ENCODE results near the gene ASGR2. TPM values are rescaled to one million over a fixed set of nuclear protein-coding genes. Genes with fewer than 3 reads are reported as not detected.
"Not testable (repeated sequence)": the region's sequence is repeated elsewhere in the genome, so short reads cannot be mapped to it uniquely, and the experiment has no call there.

ASGR2 gene
- polyA plus RNA-seq, 3 donors = 53.3 to 148 (median 78.3) TPM

DNA sequence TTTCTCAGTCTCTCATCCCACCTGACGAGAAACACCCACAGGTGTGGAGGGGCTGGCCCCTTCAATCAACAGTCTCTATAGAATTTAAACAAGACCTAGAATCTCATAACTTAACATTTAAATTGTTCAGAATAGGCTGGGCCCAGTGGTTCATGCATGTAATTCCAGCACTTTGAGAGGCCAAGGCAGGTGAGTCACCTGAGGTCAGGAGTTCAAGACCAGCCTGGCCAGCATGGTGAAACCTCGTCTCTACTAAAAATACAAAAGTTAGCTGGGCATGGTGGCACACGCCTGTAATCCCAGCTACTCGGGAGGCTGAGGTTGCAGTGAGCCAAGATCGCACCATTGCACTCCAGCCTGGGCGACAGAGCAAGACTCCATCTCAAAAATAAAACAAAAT is 25.1 kb downstream of the ASGR2 start:
- H2AFZ ChIP-seq (ENCODE audit: insufficient read depth, low read depth, low read length, poor library complexity, severe bottlenecking); H3K27ac ChIP-seq (ENCODE audit: low read depth in 1 of 2, low read length in 2 of 2); H3K4me3 ChIP-seq (replicated peaks in 1 of 3; ENCODE audit: low read depth in 2 of 3, low read length in 3 of 3); DNase-seq; H3K27me3 Mint-ChIP-seq (ENCODE audit: low read depth in 3 of 3); H3K79me2 ChIP-seq (ENCODE audit: insufficient read depth, low read length); H3K4me2 ChIP-seq (replicated peaks; ENCODE audit: extremely low read depth, low read length, poor library complexity, severe bottlenecking); H3K9me3 ChIP-seq (replicated peaks in 1 of 2; ENCODE audit: control insufficient read depth in 1 of 2, insufficient read depth in 1 of 2, low read length in 2 of 2); H4K20me1 ChIP-seq (ENCODE audit: insufficient read depth, low read length); H3K4me3 Mint-ChIP-seq; H3K9me3 Mint-ChIP-seq; intact Hi-C loops (cut with micrococcal nuclease); H3K9ac ChIP-seq (ENCODE audit: insufficient read depth, low read length, poor library complexity, severe bottlenecking); H3K36me3 ChIP-seq (replicated peaks in 1 of 2; ENCODE audit: control insufficient read depth in 1 of 2, insufficient read depth in 2 of 2, low read length in 2 of 2); H3K27me3 ChIP-seq (ENCODE audit: control insufficient read depth in 2 of 2, insufficient read depth in 2 of 2, low read length in 2 of 2): not testable (repeated sequence)
- WGBS (ENCODE audit: insufficient coverage) = 100% methylated on average over 1 of the region's 6 CpGs
- Mint-ChIP-seq H3K36me3 (peaks cover 2 to 11% of the 10 kb centered on the region in 2 donors), H3K4me1 (peaks cover 42% of the 10 kb centered on the region), H3K27ac (peak overlapping the region in 1 of 7 donors; percentile 40)
- peaks cover 36 to 49% of the 10 kb centered on the region in 2 donors for H3K4me1 ChIP-seq (ENCODE audit: control insufficient read depth in 1 of 2, insufficient read depth in 2 of 2, low read length in 2 of 2)

DNA sequence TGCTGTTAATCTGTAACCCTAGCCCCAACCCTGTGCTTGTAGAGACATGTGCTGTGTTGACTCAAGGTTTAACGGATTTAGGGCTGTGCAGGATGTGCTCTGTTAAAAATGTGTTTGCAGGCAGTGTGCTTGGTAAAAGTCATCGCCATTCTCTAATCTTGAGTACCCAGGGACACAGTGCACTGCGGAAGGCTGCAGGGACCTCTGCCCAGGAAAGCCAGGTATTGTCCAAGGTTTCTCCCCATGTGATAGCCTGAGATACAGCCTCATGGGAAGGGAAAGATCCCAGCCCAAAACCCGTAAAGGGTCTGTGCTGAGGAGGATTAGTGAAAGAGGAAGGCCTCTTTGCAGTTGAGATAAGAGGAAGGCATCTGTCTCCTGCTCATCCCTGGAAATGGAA is 26.2 kb downstream of the ASGR2 start:
- H3K79me2 ChIP-seq (ENCODE audit: insufficient read depth, low read length); H3K9me3 Mint-ChIP-seq; H3K27me3 Mint-ChIP-seq (ENCODE audit: low read depth in 3 of 3); H3K9me3 ChIP-seq (replicated peaks in 1 of 2; ENCODE audit: control insufficient read depth in 1 of 2, insufficient read depth in 1 of 2, low read length in 2 of 2); intact Hi-C loops (cut with micrococcal nuclease); H3K9ac ChIP-seq (ENCODE audit: insufficient read depth, low read length, poor library complexity, severe bottlenecking); H3K27ac ChIP-seq (ENCODE audit: low read depth in 1 of 2, low read length in 2 of 2); H3K4me2 ChIP-seq (replicated peaks; ENCODE audit: extremely low read depth, low read length, poor library complexity, severe bottlenecking); H3K4me3 ChIP-seq (replicated peaks in 1 of 3; ENCODE audit: low read depth in 2 of 3, low read length in 3 of 3); H3K36me3 ChIP-seq (replicated peaks in 1 of 2; ENCODE audit: control insufficient read depth in 1 of 2, insufficient read depth in 2 of 2, low read length in 2 of 2); DNase-seq; H3K4me3 Mint-ChIP-seq; H4K20me1 ChIP-seq (ENCODE audit: insufficient read depth, low read length); H3K27me3 ChIP-seq (ENCODE audit: control insufficient read depth in 2 of 2, insufficient read depth in 2 of 2, low read length in 2 of 2); H2AFZ ChIP-seq (ENCODE audit: insufficient read depth, low read depth, low read length, poor library complexity, severe bottlenecking): not testable (repeated sequence)
- 73% methylated on average over 4 of the region's 4 CpGs for WGBS (ENCODE audit: insufficient coverage)
- Mint-ChIP-seq H3K4me1 (peaks cover 42% of the 10 kb centered on the region), H3K27ac (peak overlapping the region in 1 of 7 donors; percentile 26), H3K36me3 (peaks cover 2 to 11% of the 10 kb centered on the region in 2 donors)
- peaks cover 36 to 49% of the 10 kb centered on the region in 2 donors for H3K4me1 ChIP-seq (ENCODE audit: control insufficient read depth in 1 of 2, insufficient read depth in 2 of 2, low read length in 2 of 2)

DNA sequence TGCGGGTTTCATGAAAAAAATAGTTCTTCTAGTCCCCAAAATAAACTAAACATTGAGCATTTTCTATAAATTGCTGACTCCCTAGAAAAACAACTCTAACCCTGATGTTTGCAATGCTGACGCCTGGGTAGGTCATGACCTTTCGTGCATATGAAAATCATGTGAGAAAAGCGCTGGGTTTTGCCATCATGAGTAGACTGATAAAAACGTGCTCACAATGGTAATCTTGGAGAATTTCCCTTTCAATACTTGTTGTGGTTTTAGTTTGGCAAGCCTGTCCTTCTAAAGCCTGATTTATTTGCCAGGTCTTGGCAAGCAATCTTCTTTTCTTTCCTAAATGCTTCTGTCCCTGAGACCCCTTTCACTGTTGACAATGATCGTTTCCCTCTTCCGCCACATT is 30.5 kb downstream of the ASGR2 start:
- Histone ChIP-seq H3K36me3 (replicated peaks in 1 of 2; ENCODE audit: control insufficient read depth in 1 of 2, insufficient read depth in 2 of 2, low read length in 2 of 2) (no peaks in the 10 kb centered on the region), H3K4me1 (ENCODE audit: control insufficient read depth in 1 of 2, insufficient read depth in 2 of 2, low read length in 2 of 2) (peaks cover 42 to 55% of the 10 kb centered on the region in 2 donors), H3K27ac (ENCODE audit: low read depth in 1 of 2, low read length in 2 of 2) (peak overlapping the region in 1 of 2 donors; percentile 51), H3K9me3 (replicated peaks in 1 of 2; ENCODE audit: control insufficient read depth in 1 of 2, insufficient read depth in 1 of 2, low read length in 2 of 2) (no peaks in the 10 kb centered on the region), H3K79me2 (ENCODE audit: insufficient read depth, low read length) (no peaks in the 10 kb centered on the region), H3K4me3 (replicated peaks in 1 of 3; ENCODE audit: low read depth in 2 of 3, low read length in 3 of 3) (peak overlapping the region in 1 of 3 experiments; percentile 37), H3K27me3 (ENCODE audit: control insufficient read depth in 2 of 2, insufficient read depth in 2 of 2, low read length in 2 of 2) (no peaks in the 10 kb centered on the region), H3K9ac (ENCODE audit: insufficient read depth, low read length, poor library complexity, severe bottlenecking) (no peak overlapping the region), H2AFZ (ENCODE audit: insufficient read depth, low read depth, low read length, poor library complexity, severe bottlenecking) (peak overlapping the region; percentile 27), H3K4me2 (replicated peaks; ENCODE audit: extremely low read depth, low read length, poor library complexity, severe bottlenecking) (peak overlapping the region; percentile 50), H4K20me1 (ENCODE audit: insufficient read depth, low read length) (no peaks in the 10 kb centered on the region)
- Mint-ChIP-seq H3K4me1 (peaks cover 52% of the 10 kb centered on the region), H3K9me3 (peaks cover 0 to 6% (median 2%) of the 10 kb centered on the region in 7 donors), H3K36me3 (peaks cover 8 to 13% of the 10 kb centered on the region in 2 donors), H3K4me3 (peak overlapping the region; percentile 61 to 81), H3K27ac (peak overlapping the region; percentile 76 to 93 (median 87)), H3K27me3 (ENCODE audit: low read depth in 3 of 3) (peaks cover 1 to 10% (median 5%) of the 10 kb centered on the region in 3 donors)
- intact Hi-C loops (cut with micrococcal nuclease) = no loop called here
- TF ChIP-seq CTCF (IDR thresholded peaks at IDR 0.05) = no peak
- WGBS (ENCODE audit: insufficient coverage) = 2% methylated on average over 5 of the region's 7 CpGs
- peak; percentile 42 to 52 (median 46) for DNase-seq

All from CD14-positive monocyte (primary cell).